HG03378 (cell line): ENCODE results near the gene ADAM12.

ENCODE experiments used
- ATAC-seq: cut with Tn5 transposase; IDR thresholded peaks from one replicate; pipeline ENCODE4 v1.9.1; 2021; ENCODE audit warnings: mild to moderate bottlenecking, moderate library complexity; ENCODE audit not compliant: unreplicated experiment

Gene ADAM12

DNA sequence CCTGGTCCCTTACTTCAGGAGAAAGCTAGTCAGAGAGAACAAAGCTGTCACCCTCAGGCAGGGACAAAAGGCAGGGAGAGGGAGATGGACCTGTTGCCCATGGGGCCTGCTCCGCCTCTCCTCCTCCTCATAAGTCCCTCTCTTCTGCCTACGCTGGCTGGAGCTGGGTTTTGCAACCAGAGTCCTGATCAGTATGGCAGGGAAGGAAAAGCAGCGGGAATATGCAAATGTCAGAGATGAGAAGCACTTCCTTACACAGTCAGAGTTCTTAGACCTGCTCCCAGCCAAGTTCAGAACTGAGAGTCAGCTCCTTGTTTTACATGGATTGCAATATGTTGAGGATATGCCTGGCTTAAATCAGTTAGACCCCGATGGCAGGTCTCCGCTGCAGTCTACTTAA, 231.1 kb downstream of the ADAM12 start:
- no peak for ATAC-seq

DNA sequence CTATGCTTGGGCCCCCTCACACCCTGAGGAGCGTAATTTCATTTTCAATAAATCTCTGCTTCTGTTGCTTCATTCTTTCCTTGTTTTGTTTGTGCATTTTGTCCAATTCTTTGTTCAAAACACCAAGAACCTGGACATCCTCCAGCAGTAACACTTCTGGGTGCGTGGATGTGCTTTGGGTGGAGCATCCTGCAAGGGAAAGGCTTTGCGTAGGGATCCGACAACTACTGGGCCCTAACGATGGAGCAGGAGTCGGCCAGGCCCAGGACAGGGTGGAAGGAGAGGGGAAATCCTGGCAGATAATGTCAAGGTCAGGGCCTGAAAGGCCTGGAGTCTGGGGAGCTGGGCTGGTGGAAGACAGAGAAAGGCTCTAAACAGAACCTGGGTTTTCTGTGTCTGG, 231.8 kb downstream of the ADAM12 start:
- no peak for ATAC-seq

DNA sequence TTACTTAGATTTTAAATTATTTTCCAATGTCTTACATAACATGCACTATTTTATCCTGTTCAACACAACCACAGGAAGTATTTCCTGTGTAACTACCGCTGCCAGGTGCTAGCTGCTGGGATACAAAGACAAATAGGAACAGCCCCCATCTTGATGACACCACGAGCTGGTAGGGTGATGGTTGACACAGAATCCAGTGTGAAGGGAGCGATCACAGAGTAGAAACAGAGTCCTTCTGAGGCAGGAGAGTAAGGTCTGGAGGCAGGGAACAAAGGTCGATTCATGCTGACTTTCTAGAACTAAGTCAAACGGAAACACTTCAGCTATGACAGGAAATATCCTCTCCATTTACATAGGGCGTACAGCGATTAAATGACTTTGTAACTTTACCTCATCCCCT, 232.3 kb downstream of the ADAM12 start:
- ATAC-seq, result no peak

DNA sequence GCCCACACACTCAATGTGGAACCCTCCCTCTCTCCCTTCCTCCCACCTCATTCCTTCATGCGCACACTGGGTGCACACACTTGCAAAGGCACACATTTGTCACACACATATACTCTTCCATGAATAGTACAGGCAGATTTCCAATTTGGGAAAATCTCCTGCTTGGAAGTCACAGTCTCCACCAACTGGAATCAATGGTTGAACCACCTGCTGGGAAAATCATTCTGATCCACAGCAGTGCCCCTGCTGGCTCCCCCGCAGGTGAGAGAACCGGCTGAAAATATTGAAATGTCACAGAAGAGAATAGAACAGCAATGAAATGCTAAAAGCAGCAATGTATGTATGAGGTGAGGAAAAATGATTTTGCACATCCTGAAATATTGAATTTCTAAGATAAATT, 232.7 kb downstream of the ADAM12 start:
- no peak for ATAC-seq

DNA sequence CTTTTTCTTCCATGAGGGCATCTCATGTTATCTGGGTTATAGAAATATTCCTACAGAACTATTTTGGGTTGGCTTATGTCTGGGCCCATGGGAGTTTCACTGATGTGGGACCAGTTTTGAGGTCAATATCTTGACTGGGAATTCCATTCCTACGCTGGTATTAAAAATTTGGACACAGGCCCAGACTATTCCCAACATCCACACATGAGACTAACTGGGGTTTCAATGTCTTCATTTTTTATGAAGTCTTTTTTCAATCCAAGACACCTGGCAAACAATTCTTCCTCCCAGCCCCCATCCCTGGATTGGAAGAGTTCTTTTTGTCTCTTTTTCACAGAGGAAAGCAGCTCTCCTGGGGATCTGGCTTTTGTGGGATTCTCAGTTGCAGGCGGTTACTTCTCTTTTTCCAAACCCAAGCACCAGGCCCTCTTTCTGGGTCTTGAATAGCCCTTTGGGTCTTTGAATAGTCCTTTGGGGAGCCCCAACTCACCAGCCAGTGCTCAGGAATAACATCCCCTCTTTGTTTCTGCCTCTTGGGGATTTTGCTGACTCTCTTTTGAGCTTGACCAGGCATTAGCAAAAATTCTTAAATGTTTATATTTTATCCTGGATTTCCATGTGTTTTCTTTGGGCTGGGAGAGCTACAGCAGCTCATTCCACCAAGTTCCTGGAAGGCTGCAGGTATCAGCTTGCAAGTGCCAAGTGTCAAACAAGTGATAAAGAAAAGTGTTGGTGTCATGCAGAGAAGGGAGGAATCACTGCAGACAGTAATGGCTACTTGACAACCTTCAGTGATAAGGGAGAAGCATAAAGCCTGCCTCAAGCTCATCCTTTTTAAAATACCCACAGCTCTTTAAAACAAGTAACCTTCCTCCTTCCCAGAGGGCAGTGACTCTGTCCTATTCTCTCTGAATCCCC, 234.3 kb downstream of the ADAM12 start:
- ATAC-seq, result no peak

DNA sequence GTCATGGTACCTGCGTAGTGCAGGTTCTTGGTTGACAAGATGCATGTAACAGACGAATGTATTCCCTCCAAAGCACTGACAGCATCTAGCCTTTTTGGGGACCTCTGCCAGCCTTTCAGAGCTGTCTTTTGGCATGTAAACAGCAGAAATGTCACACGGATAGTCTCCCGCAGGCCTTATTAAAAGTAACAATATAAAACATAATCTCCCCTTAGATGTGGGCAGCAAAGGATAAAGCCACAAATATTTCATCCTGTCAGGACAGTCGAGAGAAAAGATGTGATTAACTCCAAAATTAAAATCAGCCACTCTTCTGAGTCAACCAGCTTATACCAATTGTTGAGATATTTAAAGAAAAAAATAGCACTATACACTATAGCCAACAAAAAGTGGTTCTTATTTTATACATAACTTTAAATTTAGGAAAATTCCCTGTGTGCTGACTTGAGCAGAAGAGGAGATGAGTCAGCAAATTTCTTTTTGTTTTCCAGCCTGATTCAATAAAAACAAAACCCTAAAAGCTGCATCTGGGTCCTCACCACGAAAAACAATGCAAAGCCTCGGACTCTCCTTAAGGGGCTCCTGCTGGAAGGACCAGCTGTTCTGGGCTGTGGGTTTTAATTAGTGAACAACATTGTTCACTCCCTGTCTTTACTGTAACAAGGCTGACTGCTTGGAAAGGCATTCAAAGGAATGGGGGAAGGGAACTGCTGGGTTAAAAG, 240.2 kb downstream of the ADAM12 start:
- ATAC-seq, result no peak

DNA sequence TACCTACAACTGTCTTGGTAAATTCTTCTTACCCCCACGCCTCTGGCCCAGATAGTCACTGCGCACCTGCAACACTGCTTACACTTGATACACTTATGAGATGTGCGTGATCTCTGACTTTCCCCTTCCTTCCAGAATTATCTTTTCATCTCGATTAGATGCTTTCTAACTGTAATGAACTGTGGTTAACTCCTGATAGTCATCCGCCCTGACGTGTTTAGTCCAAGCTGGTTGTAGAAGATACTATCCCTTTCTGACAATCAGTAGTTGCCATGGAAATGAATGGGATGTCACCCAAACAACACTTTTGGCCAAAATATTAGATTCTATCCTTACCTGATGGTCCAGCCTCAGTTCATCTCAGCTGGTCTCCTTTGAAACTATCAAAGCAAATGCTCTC, 241.5 kb downstream of the ADAM12 start:
- no peak for ATAC-seq

DNA sequence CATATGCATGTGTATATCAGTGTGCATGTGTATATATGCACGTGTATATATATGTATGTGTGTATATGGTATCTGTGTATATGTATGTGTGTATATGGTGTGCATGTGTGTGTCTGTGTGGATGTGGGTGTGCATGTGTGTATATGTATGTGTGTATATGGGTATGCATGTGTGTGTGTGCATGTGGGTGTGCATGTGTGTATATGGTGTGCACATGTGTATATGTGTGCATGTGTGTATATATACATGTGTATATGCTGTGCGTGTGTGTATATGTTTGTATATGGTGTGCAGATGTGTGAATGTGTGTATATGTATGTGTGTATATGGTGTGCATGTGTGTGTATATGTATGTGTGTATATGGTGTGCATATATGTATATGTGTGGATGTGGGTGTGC, 245.2 kb downstream of the ADAM12 start:
- ATAC-seq, result no peak

DNA sequence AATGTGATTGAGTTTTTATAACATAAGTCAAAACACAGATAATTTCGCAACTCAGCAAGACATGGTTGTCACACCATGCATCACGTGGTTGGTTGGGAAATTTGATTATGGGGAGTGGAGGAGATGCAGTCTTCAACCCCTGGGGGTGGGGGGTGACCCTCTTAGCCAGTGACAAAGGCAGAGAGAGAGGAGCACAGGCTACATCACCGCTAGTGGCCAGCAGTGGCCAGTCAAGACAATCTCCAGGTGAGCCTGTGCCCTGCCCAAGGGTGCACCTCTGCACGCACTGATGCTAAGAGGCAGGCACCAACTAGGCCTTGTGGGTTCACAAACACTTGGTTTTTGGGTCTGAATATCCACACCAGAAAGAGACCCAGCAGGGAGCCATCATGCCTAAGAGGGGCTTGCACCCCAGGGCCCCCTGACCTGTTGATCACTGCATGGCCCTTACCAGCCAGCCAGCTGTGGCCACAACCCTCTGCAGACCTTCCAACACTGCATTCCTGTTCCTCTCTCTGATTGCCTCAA, 247.5 kb downstream of the ADAM12 start:
- ATAC-seq, result no peak

DNA sequence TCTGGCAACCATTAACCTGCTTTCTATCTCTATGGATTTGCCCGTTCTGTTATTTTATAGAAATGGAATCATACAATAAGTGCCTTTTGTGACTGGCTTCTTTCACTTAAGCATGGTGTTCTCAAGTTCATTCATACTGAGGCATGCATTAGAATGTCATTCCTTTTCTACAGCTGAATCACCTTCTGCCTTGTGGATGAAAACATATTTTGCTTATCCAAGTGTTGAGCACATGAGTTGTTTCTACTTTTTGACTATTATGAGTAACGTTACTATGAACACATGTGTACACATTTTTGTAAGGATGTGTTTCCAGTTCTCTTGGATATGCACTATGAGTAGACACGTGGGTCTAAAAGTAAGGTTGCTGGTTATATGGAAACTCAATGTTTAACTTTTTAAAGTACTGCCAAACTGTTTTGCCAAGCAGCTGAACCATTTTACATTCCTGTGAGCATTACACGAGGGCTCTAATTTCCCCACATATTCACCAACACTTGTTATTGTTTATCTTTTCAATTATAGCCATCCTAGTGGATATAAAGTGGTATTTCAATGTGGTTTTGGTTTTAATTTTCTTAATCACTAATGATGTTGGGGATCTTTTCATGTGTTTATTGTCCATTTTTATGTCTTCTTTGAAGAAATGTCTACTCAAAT, 250.6 kb downstream of the ADAM12 start:
- no peak for ATAC-seq

DNA sequence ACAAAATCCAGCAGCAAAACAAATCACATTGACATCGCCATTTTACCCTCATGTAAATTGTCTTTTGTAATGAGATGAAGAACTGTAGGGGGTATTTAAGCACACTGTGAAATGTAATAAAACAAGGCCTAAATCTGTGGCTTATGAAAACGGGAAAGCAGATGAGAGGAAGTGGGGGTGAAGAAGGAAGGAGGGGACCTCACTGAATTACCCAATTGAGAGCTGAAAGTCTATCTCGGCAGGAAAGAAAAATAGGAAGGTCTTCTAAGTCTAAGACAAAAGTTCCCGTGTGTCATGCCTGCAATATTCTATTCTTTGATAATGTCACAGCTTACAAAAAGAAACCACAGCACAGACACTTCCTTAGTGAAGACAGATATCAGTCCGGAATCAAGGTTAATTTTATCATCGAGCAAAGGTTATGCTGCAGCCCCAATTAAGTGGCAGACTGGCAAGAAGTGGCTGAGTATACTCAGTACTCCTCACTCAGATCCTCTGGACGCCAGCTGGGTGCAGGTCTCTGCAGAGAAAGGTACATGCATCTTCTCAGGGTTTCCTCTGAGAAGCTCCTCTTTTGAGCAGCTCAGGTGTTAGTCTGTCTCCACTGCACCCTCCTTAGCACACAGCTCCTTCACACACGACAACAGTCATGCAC, 252.2 kb downstream of the ADAM12 start:
- ATAC-seq, result no peak

DNA sequence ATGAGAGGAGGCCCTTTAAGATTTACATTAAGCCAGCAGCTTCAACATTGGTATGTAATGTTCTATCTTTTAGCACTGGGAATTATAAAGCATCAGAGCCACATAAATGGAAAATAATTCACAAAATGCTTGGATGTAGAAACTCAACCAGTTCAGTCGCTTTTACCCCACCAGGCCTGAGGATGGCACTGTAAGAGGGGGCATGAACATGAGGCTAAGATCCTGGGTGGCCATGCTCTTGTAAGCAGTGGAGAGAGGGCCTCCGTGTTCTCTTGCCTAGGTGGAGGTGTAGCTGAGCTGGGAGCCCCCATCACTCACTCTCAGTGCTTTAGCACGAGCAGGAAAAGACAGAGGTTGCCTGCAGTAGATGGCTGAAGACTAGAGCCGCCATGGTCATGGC, 253.1 kb downstream of the ADAM12 start:
- no peak for ATAC-seq

DNA sequence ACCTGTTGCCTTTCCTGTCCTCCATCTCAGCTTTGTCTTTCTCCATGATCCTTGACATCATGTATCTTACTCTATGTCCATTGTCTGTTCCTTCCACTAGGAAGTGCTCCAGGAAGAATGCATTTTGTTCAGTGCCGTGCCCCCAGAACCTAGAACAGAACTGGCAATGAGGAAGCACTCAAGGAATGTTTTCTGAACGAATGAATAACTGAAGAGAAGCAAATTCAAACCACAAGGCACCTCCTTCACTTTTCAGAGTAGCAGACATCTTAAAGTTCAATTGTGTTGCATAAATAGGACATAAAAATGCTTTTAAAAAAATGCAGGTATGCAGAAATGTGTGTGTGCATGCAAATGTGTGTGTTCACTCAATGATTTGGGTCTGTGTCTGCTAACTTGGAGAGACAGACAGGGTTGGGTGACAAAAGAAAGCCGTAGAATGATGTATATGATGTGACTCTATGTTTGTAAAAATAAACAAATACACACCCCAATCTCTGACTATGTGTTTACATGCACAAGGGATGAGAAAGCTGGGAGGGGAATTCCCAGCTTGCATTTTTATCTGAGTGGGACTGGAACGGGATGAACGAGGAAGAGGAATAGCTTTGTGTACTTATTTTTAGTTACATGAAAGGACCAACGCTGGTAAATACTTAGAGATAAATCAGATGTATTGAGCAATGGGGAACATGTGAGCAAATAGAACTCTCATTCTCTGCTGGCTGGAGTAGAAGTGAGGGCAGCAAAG, 254.2 kb downstream of the ADAM12 start:
- no peak for ATAC-seq

DNA sequence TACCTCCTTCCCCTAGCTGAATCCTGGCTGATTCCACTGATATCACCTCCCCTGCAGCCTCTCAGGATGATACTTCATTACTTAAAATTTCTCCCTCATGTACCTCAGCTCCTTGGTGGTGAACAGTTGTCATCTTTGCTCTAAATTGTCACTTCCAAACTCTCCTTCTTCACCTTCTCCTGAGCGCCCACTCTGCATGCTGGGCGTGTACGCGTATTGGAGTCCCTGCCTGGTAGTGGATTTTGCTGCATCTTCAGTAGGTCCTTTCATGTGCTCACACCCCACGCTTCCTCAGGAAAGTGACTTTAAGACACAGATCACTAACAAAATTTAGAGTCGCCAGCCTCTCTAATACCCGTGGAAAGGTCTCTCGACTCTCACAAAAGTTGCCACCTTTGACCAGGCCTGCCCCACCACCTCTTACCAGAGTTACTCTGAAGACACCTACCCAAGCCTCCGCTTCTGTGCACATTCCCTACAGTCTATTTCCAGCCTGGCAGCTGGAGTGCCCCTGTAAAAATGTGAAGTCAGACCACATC, 255.1 kb downstream of the ADAM12 start:
- ATAC-seq, result no peak

DNA sequence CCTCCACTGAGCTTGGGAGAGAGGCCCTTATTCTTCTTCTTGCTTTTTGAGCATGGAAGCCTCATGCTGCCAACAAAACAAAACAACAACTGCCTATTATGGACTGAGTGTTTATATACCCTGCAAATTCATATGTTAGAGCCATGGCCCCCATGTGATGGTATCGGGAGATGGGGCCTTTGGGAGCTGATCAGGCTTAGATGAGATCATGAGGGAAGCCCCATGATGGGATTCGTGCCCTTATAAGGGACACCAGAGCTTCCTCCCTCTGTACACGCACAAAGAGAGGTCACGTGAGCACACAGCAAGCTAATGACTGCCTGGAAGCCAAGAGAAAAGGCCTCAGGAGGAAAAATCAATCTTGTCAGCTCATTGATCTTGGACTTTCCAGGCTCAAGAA, 256.9 kb downstream of the ADAM12 start:
- ATAC-seq, result no peak

DNA sequence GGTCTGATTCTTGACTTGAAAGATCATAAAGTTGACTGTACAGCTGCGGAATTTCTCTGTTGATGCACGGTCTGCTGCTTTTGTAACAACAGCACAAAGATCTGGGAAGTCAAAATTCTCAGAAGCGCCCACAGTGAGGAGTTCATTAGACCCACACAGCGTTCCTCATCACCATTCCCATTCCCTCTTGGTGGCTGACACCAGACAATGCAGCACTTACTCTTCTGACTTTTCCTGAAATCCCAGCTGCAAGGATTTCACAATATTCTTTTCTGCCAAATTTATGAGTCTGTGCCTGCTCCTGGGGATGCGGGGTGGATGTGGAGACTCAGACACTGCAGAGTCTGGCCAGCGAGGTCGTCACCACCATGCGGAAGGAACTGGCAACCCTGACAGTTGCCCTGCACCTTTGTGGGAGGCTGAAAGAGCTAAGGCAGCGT, 258.0 kb downstream of the ADAM12 start:
- ATAC-seq, result no peak

DNA sequence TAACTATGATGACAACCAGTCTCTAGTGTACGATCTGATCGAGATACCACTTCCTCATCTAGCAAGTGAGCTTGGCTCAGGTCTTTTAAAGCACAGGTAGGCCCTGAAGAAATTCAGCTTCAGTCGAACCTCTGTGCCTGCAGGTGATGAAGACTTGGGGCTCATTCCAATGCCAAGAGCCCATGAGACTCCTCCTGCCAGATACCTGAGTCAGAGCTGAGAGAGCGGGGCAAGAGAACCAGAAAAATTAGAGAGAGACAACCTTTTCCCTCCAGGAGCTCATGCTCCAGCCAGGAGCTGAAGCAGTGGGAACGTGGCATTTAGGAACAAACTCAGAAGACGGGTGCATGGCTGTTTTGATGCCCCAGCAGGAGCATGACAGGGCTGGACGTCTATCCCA, 259.3 kb downstream of the ADAM12 start:
- ATAC-seq, result no peak

DNA sequence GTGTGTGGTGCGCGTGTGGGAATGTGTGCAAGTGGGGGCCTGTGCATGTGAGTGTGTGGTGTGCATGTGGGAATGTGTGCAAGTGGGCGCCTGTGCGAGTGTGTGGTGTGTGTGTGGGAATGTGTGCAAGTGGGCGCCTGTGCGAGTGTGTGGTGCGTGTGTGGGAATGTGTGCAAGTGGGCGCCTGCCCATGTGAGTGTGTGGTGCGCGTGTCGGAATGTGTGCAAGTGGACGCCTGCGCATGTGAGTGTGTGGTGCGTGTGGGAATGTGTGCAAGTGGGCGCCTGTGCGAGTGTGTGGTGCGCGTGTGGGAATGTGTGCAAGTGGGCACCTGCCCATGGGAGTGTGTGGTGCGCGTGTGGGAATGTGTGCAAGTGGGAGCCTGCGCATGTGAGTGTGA, 259.7 kb downstream of the ADAM12 start:
- ATAC-seq, result no peak

DNA sequence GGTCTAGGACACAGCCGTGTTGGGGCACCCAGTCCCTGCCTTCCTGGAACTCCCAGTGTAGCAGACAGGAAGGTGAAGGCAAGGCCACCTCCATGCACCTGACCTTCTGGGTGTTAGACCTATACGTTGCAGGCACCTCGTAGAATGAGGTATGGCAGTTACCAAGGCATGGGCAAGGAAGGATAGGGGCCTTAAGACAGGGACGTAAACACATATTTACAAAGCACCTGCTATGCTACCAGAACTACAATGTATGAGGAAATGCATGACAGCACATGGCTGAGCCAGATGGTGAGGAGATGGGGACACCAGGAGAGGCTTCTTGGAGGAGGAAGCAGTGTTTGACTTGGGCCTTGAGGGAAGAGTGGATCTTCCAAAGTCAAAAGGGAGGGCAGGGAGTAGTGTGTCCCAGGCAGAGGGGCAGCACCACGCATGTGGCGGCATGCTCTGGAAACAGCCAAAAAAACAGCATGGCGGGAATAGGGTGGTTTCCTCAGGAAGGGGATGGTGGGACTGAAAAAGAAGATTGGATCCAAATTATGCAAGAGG, 260.7 kb downstream of the ADAM12 start:
- no peak for ATAC-seq

DNA sequence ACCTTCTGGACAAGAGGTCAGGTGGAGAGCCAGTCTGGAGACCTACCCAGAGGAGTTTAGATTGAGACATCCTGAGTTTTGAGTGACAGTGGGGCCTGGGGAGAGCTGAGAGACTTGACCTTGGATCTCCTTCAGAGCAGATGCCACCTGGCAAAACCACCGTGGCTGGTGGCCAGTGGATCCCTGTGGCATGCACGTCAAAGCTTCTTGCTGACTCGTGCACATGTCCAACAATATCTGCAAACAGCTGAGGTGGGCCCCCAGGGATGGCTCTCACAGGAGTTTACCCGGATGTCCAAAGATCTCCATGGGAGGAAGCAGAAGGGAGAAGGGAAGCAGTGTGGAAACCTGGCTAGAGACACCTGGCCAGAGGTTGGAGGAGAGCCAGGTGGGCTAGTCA, 261.4 kb downstream of the ADAM12 start:
- ATAC-seq, result no peak
